Right ventricle myocardium inferior (tissue), 1 donor: ENCODE measurements around the gene FOXD3. TPM values are rescaled to one million over a fixed set of nuclear protein-coding genes. Genes with fewer than 3 reads are reported as not detected.
"Not testable (repeated sequence)": the region's sequence is repeated elsewhere in the genome, so short reads cannot be mapped to it uniquely, and the experiment has no call there.

Experiments
- ATAC-seq: fragments of 200-7000 bp; cut with Tn5 transposase; one replicate; pipeline ENCODE4 v1.9.1; 2020; ENCODE audit warnings: mild to moderate bottlenecking, moderate library complexity
- DNase-seq: peaks from one replicate; pipeline ENCODE4 v3.0.0; 2021; ENCODE audit errors: missing footprints
- intact Hi-C: fragments of 100-400 bp; cut with DNase I; formaldehyde crosslinking; loops from one replicate; pipeline ENCODE4 v1.11.0; 2022
- microRNA-seq: library from miRNA; unstranded; fragments of <30 nt; microRNA quantifications from one replicate; pipeline ENCODE4 v1.2.0, GENCODE V29; 2020
- total RNA-seq: library from RNA; stranded (reverse); fragmentation: NEBNext Ultra II Directional; extraction: Animal tissue kit (Norgen Biotek cat#: 25700); gene quantifications from one replicate; pipeline ENCODE4 v1.2.1, GENCODE V29; 2021
- donor health status: DM: no; HTN: yes; CAD: no; lungs with severe emphysema.

FOXD3 gene
- total RNA-seq, 1 donor from 2014 or later, result 0.19 TPM

DNA sequence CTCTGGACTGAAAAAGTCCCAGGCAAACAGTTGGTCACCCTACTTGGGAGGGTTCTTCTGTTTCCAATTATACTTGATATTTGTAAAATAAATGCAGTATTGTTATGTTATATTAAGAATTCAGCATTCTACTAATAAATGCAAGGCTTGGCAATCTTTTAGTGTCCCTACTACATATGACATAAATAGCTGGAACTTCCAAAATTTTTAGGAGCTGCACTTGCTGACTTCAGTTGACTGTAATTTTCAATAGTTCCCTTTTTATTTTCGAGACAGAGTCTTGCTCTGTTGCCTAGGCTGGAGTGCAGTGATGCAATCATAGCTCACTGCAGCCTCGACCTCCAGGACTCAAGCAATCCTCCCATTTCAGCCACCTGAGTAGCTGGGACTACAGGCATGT, 20.0 kb downstream of the FOXD3 start:
- intact Hi-C loops, result no loop called here
- ATAC-seq (no peak), DNase-seq (no peak)

DNA sequence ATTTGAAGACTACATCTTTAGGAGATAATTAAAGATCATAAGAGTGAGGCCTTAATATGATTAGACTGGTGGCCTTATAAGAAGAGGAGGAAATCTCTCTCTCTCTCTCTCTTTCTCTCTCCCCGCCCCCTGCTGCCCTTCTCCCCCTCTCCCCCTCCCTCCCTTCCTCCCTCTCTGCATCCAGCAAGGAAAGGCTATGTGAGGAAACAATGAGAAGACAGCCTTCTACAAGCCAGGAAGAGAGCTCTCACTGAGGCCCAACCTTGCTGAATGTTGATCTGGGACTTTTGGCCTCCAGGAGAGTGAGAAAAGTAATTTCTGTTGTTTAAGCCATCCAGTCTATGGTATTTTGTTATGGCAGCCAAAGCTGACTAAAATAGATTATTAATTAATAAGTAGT, 21.6 kb downstream of the FOXD3 start:
- intact Hi-C loops, result no loop called here
- no peak for ATAC-seq
- DNase-seq, result no peak

DNA sequence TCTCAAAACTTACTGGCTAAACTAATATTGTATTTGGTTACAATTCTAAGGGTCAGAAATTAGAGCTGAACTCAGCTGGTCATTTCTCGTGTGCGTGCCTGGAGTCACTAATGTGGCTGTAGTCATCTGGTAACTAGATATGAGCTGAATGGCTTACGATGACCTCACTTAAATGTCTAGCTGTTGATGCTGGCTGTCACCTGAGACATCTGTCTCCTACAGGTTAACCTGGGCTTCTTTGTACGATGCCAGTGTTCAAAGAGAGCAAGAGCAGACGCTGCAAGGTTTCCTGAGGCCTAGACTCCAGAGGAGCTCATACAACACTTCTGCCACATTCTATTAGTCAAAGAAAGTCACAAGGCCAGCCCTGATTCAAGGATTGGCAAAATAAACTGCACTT, 28.0 kb downstream of the FOXD3 start:
- ATAC-seq, result no peak
- DNase-seq, result no peak
- intact Hi-C loops, result no loop called here

DNA sequence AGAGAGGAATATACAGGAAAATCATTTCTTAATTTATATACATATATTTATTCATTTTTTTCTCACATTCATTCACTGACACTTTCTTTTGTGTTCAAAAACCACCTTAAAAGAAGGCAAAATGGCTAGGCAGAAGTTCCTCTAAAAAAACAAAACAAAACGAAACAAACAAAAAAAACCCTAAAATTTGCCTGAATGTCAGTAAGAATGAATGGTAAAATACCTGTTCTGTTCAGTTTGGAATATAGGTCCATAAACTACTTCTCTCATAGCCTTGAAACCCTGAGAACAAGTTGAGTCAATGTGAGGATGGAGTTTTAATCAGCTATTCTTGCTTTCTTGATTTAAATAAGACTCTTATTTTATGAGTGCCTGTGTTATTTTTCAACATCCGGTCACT, 30.4 kb downstream of the FOXD3 start:
- DNase-seq (no peak), ATAC-seq (no peak)
- intact Hi-C loops, result no loop called here

DNA sequence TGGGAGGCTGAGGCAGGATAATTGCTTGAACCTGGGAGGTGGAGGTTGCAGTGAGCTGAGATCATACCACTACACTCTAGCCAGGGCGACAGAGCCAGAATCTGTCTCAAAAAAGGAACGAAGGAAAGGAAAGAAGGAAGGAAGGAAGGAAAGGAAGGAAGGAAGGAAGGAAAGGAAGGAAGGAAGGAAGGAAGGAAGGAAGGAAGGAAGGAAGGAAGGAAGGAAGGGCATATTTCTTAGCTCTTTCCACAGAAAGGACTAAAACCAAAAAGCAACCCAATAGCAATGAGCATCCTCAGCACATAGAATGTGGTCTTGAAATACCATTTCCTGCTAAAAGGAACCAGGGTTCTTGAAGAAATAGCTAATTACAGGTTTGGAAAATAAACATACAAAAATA, 33.9 kb downstream of the FOXD3 start:
- ATAC-seq, intact Hi-C loops, DNase-seq: not testable (repeated sequence)

DNA sequence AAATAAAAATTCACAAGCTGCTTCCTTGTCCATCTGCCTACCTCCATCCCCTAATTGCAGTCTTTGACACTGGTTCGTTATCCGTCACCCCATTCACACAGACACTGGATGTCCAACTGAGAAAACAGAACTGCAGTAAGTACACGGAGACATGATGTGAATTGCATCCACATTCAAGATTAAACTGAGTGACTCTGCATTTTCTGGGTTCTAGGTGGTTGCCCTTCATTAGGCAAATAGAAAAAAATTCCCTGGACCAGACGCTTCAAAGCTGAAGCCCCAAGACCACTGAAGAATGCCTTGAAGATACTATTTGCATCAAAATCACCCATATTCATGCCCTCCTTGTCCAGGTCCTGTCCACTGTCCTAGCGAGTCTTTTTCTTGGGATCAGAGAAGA, 37.2 kb downstream of the FOXD3 start:
- DNase-seq (no peak), ATAC-seq (no peak)
- intact Hi-C loops, result no loop called here

DNA sequence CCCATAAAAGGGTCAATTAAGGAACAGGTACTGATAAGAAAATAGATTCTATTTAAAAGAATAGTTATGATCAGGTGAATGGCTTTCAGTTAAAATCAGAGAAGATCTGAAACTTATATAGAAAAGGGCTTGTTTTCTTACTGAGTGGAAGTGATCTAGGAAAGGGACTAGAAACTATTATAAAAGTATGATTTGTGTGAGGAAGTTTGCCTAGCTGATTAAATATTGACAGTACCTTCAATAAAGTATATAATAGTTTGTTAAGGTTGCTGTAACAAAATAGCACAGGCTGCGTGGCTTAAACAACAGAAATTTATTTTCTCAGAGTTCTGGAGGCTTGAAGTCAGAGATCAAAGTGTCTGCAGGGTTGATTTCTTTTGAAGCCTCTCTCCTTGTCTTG, 39.7 kb downstream of the FOXD3 start:
- intact Hi-C loops, result no loop called here
- ATAC-seq, result no peak
- DNase-seq, result no peak

DNA sequence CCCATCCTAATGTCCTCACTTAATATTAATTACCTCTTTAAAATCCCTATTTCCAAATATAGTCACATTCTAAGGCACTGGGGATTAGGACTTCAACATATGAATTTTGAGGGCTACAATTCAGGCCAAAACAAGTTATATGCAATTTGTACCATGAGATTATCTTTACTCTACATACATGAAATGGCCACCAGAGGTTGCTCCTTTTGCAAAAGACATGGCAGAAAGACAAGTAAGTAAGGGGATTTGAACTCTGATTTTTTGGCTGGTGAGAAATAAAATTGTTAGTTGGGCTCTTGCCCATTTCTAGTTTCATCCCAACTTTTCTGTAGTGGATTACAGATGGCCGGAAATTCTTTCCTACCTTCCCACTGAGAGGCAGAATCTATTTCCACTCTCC, 40.2 kb downstream of the FOXD3 start:
- ATAC-seq, result no peak
- DNase-seq, result no peak
- intact Hi-C loops, result no loop called here

DNA sequence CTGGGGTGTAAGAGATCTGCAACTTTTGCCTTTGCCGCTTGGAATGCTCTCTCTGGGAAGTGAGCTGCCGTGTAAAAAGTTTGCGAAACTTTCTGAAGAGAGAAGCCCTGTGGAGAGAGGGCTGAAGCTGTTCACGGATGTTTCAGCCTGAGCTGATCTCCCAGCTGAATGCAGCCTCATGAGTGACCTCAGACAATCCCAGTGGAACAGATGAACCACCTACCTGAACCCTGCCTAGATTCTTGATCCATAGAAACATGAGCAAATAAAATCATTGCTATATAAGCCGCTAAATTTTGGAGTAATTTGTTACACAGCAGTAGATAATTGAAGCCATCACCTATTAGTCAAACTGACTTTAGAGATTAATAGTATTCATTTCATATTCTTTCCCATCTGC, 40.6 kb downstream of the FOXD3 start:
- no peak for DNase-seq

DNA sequence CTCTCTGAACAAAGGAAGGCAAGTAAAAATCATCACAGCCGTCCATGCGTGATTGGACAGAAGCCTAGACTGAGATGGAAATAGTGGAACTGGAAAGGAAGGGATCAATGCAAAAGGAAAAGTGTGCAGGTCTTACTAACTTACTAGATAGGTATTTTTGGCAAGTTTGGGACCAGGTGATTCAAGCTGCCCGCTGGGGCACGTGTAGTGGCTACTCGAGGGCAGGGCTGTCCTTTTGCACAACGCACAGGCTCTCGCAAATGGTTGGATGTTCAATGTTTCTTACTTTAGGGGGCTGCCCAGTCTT, 44.5 kb downstream of the FOXD3 start:
- DNase-seq (no peak), ATAC-seq (no peak)
- intact Hi-C loops, result no loop called here

More for the DNA sequence above, 40.6 kb downstream of the FOXD3 start:
- intact Hi-C loops, result no loop called here
- no peak for ATAC-seq

DNA sequence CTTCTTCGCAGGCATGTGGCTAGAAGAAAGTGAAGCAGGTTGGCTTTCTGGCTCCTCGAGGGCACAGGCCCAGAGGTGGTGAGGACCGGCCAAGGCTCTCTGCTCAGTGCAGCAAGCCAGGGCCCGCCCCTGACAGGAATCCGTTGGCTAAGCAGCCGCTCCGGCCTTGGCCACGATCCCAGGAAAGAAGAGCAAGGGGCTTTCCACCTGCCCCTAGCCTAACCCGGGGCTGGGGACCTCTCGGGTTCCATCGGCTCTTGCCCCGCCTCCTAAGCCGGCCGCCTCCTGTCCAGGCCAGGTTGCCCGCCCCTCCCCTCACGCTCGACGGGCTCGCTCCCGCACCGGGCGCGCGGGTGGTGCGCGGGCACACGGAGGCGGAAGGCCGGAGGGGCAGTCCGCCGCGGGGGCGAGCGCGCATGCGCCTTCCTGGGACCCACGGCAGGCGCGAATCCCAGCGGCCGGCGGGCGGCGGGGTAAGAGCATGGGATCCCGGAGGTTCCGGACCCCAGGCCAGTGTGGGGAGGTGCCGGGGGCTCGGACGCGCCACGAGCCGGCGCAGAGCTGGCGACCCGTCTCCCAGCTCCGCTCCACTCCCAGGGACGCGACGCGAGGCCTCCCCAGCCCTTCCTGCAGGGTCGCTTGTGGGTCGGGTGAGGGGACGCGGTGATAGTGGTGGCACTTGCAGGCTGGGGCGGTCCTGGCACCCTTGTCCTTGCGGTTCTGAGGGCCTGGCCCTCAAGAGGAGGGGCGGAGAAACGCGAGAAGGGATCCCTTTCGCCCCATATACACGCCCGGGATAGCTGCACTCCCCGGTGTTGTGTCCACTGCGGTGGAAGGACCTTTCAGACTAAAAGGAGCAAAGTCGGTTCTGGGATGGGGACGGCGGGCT, 45.1 kb downstream of the FOXD3 start, which contains the start of gene ALG6:
ALG6 (plus strand) TSS at position 413 of the 889 bp plus-strand sequence. CDS start 3,351 bp downstream, outside the sequence.
- DNase-seq, result peak; percentile 97
- ATAC-seq, result peak; percentile 100
- intact Hi-C loops, result no loop called here

DNA sequence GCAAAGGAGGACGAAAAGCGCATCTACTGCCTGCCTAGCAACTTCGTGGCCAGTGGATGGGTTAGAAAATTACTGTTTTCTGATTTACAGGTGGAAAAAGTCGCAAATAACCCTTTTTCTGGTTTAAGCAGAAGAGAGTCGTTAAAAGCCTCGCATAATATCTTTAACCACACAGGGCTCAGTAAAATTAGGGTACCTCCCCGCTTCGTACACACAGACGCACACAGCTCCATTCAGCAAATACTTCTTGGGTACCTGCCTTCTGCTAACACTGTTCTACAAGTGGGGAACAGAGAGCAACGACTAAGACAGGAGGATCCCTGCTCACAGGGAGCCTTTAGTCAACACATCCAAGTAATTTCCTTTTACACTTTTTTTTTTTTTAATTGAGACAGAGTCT, 45.8 kb downstream of the FOXD3 start:
- no peak for ATAC-seq
- DNase-seq, result no peak
- intact Hi-C loops, result no loop called here

Small RNAs within 50 kb of the gene (microRNA-seq; reads per million reads assigned to microRNA genes)
- not detected for gene MIR6068

Other genes with a start within 250 kb of the FOXD3 start
- 5.2 TPM for gene ALG6, start 45.1 kb downstream of the FOXD3 start, total RNA-seq
- gene ITGB3BP, start 200.7 kb downstream of the FOXD3 start, total RNA-seq, result 9.3 TPM
- 9.0 TPM for gene EFCAB7, start 201.0 kb downstream of the FOXD3 start, total RNA-seq